ENCODE results near the gene RPS3A.

Gene RPS3A

DNA sequence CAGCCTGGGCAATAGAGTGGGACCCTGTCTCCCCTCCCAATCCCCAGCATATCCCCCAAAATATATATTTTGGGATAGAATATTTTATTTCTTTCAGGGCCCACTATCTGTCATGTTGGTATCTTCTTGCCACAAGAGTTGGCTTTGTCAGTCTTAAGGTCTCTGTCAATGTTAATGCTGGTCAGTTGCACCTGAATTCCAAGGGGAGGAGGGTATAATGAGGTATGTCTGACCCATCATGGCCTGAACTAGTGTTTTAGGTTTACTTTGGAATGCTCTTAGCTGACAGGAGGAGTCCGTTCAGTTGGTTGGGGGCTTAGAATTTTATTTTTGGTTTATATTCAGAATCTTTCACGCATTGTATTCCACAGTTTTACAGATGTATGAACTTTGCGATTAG, 6.2 kb upstream of the RPS3A start:
- no peak overlapping the region for H3K4me2 ChIP-seq
- H4K20me1 ChIP-seq, result no peaks in the 10 kb centered on the region
- peaks cover 0 to 6% (median 3%) of the 10 kb centered on the region in 10 experiments; a peak in 13 of 20 replicates for H3K4me1 ChIP-seq
- H3K36me3 ChIP-seq, result no peaks in the 10 kb centered on the region
- no peak overlapping the region for H3K4me3 ChIP-seq
- H3K9ac ChIP-seq, result no peak overlapping the region
- H3K27me3 ChIP-seq, result no peaks in the 10 kb centered on the region
- H3K27ac ChIP-seq, result no peak overlapping the region
- TF ChIP-seq Cebpa-rat (IDR thresholded peaks at IDR 0.05), result no peak
- no peaks in the 10 kb centered on the region for H3K9me3 ChIP-seq (replicated peaks in 1 of 11)

- Histone ChIP-seq H3K27ac (no peak overlapping the region), H3K4me2 (no peak overlapping the region), H3K27me3 (no peaks in the 10 kb centered on the region), H3K9ac (no peak overlapping the region), H3K36me3 (no peaks in the 10 kb centered on the region), H4K20me1 (no peaks in the 10 kb centered on the region), H3K9me3 (replicated peaks in 1 of 11) (no peaks in the 10 kb centered on the region), H3K4me3 (no peak overlapping the region), H3K4me1 (peaks cover 9 to 15% (median 12%) of the 10 kb centered on the region in 10 experiments)
- no peak for TF ChIP-seq Cebpa-rat (IDR thresholded peaks at IDR 0.05)
Measured at GRCh38 chr4:151094290-151094751, 5.1 kb upstream of the RPS3A start.

DNA sequence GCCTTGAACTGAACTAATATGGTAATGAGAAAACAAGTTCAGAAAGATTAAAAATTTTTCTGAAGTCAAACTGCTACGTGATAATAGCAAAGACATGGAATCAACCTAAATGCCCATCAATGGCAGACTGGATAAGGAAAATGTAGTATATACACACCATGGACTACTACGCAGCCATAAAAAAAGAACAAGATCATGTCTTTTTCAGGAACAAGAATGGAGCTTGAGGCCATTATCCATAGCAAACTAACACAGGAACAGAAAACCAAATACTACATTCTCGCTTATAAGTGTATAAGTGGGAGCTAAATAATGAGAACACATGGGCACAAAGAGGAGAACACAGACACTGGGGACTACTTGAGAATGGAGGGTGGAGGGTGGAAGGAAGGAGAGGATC, 4.3 kb upstream of the RPS3A start:
- Histone ChIP-seq H3K4me1 (peaks cover 9 to 15% (median 12%) of the 10 kb centered on the region in 10 experiments), H3K4me3 (no peak overlapping the region), H3K27me3 (no peaks in the 10 kb centered on the region), H3K27ac (no peak overlapping the region), H4K20me1 (peaks cover 0 to 6% (median 3%) of the 10 kb centered on the region in 11 experiments; a peak in 15 of 22 replicates), H3K9ac (no peak overlapping the region), H3K4me2 (no peak overlapping the region), H3K36me3 (peaks cover 0 to 3% (median 0%) of the 10 kb centered on the region in 11 experiments; a peak in 4 of 22 replicates), H3K9me3 (replicated peaks in 1 of 11) (no peaks in the 10 kb centered on the region; a peak in 1 of 22 replicates)
- TF ChIP-seq Cebpa-rat (IDR thresholded peaks at IDR 0.05), result no peak

DNA sequence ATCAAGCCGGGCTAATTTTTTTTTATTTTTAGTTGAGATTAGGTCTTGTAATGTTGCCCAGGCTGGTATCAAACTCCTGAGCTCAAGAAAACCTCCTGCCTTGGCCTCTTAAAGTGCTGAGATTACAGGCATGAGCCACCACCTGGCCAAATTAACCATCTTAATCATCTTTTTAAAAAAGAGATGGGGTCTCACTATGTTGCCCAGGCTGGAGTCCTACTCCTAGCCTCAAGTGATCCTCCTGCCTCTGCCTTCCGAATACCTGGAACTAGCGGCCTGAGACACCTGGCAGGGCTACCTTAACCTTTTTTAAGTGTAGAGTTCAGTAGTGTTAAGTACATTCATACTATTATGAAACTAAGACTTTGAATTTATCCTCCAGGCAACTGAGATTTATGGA, 1.7 kb upstream of the RPS3A start:
- Histone ChIP-seq H3K9ac (no peak overlapping the region), H3K27ac (no peak overlapping the region; a peak in 1 of 22 replicates), H4K20me1 (peaks cover 24 to 32% (median 29%) of the 10 kb centered on the region in 11 experiments; a peak in 21 of 22 replicates), H3K4me1 (peaks cover 24 to 35% (median 30%) of the 10 kb centered on the region in 10 experiments), H3K27me3 (no peaks in the 10 kb centered on the region), H3K4me2 (peak overlapping the region in 9 of 11 experiments; percentile 50 to 74 (median 61); a peak in 9 of 22 replicates), H3K9me3 (replicated peaks in 1 of 11) (no peaks in the 10 kb centered on the region; a peak in 1 of 22 replicates), H3K36me3 (peaks cover 22 to 29% (median 26%) of the 10 kb centered on the region in 11 experiments), H3K4me3 (no peak overlapping the region)
- no peak for TF ChIP-seq Cebpa-rat (IDR thresholded peaks at IDR 0.05)

- peaks cover 35 to 43% (median 40%) of the 10 kb centered on the region in 11 experiments for H4K20me1 ChIP-seq
Measured at GRCh38 chr4:151098979-151099228, 524 bp upstream of the RPS3A start.

GRCh38 chr4:151099976-151100417, 569 bp downstream of the RPS3A start:
- Histone ChIP-seq H4K20me1 (peaks cover 46 to 54% (median 51%) of the 10 kb centered on the region in 11 experiments), H3K27me3 (no peaks in the 10 kb centered on the region), H3K36me3 (peaks cover 45 to 52% (median 48%) of the 10 kb centered on the region in 11 experiments), H3K9ac (peak overlapping the region; percentile 94 to 100 (median 97)), H3K4me1 (peaks cover 24 to 48% (median 37%) of the 10 kb centered on the region in 10 experiments), H3K4me2 (peak overlapping the region; percentile 80 to 97 (median 94)), H3K27ac (peak overlapping the region; percentile 88 to 98 (median 96)), H3K9me3 (replicated peaks in 1 of 11) (no peaks in the 10 kb centered on the region; a peak in 1 of 22 replicates), H3K4me3 (peak overlapping the region; percentile 85 to 99 (median 90))
- TF ChIP-seq Cebpa-rat (IDR thresholded peaks at IDR 0.05), result no peak

More at GRCh38 chr4:151098979-151099228, 524 bp upstream of the RPS3A start:
- Histone ChIP-seq H3K4me3 (peak overlapping the region; percentile 85 to 99 (median 90); a peak in 19 of 20 replicates), H3K9me3 (replicated peaks in 1 of 11) (no peaks in the 10 kb centered on the region; a peak in 1 of 22 replicates), H3K36me3 (peaks cover 34 to 41% (median 37%) of the 10 kb centered on the region in 11 experiments), H3K27ac (peak overlapping the region in 9 of 11 experiments; percentile 20 to 98 (median 90); a peak in 16 of 22 replicates), H3K27me3 (no peaks in the 10 kb centered on the region), H3K4me1 (peaks cover 24 to 45% (median 36%) of the 10 kb centered on the region in 10 experiments), H3K4me2 (peak overlapping the region; percentile 50 to 75 (median 62)), H3K9ac (peak overlapping the region in 10 of 11 experiments; percentile 23 to 98 (median 95); a peak in 18 of 22 replicates)
- no peak for TF ChIP-seq Cebpa-rat (IDR thresholded peaks at IDR 0.05)

- Histone ChIP-seq H3K9me3 (replicated peaks in 1 of 11) (no peaks in the 10 kb centered on the region; a peak in 1 of 22 replicates), H3K27me3 (no peaks in the 10 kb centered on the region), H4K20me1 (peaks cover 51 to 60% (median 56%) of the 10 kb centered on the region in 11 experiments), H3K4me2 (peak overlapping the region; percentile 80 to 97 (median 94)), H3K27ac (peak overlapping the region; percentile 88 to 98 (median 96); a peak in 21 of 22 replicates), H3K9ac (peak overlapping the region; percentile 94 to 100 (median 97)), H3K36me3 (peaks cover 50 to 57% (median 53%) of the 10 kb centered on the region in 11 experiments), H3K4me1 (peaks cover 24 to 48% (median 37%) of the 10 kb centered on the region in 10 experiments), H3K4me3 (peak overlapping the region; percentile 85 to 99 (median 90))
- TF ChIP-seq Cebpa-rat (IDR thresholded peaks at IDR 0.05), result no peak
Measured at GRCh38 chr4:151100531-151100930, 1.1 kb downstream of the RPS3A start.

DNA sequence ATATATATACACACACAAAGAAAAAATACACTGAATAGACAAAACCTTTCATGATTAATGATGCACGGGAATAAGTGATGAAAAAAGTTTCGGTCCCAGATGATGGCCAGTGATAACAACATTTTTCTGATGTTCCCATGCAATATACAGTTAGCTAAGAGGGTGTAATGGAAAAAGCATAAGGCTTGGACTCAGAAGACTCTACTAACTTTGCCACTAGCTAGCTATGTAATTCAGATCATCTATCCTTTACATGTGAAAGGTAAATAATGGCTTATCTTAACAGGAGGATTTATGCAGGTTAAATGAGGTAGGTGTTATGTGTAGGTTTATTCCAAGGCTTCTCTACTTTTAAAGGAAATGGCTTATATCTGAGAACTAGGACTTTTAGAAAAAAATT, 4.3 kb downstream of the RPS3A start:
- no peaks in the 10 kb centered on the region for H3K27me3 ChIP-seq
- peak overlapping the region in 3 of 11 experiments; percentile 34 to 96 (median 40); a peak in 2 of 22 replicates for H3K9ac ChIP-seq
- TF ChIP-seq Cebpa-rat (IDR thresholded peaks at IDR 0.05), result no peak
- H3K27ac ChIP-seq, result no peak overlapping the region
- no peaks in the 10 kb centered on the region; a peak in 1 of 22 replicates for H3K9me3 ChIP-seq (replicated peaks in 1 of 11)
- peaks cover 82 to 88% (median 85%) of the 10 kb centered on the region in 11 experiments for H3K36me3 ChIP-seq
- H3K4me3 ChIP-seq, result no peak overlapping the region; a peak in 1 of 20 replicates
- peaks cover 75 to 92% (median 87%) of the 10 kb centered on the region in 11 experiments for H4K20me1 ChIP-seq
- peaks cover 17 to 37% (median 28%) of the 10 kb centered on the region in 10 experiments for H3K4me1 ChIP-seq
- H3K4me2 ChIP-seq, result peak overlapping the region in 6 of 11 experiments; percentile 22 to 96 (median 59); a peak in 5 of 22 replicates

DNA sequence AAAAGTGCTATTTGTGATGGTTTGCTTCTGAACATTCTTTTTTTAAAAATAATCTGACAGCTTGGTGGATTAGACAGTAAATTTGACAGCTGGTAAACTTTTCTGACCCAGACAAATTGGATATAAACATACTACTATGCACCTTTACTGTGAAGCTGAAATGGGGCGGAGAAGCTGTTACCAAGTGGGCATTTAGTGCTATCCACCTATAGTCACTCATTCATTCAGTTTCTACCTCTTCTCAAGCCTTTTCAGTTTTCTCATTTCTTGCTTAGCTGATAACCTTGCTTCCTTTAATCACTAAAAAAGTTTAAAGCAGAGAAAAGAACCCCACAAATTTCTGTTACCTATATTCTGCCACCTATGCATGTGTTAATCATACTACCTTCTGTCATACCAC, 5.2 kb downstream of the RPS3A start:
- Histone ChIP-seq H3K36me3 (peaks cover 82 to 97% (median 89%) of the 10 kb centered on the region in 11 experiments), H3K9ac (no peak overlapping the region), H3K27me3 (no peaks in the 10 kb centered on the region), H3K4me3 (no peak overlapping the region), H3K9me3 (replicated peaks in 1 of 11) (no peaks in the 10 kb centered on the region; a peak in 1 of 22 replicates), H3K4me2 (no peak overlapping the region), H3K27ac (no peak overlapping the region), H3K4me1 (peaks cover 13 to 33% (median 25%) of the 10 kb centered on the region in 10 experiments), H4K20me1 (peaks cover 75 to 100% (median 92%) of the 10 kb centered on the region in 11 experiments)
- TF ChIP-seq Cebpa-rat (IDR thresholded peaks at IDR 0.05), result no peak

All from BLaER1 treated with 17β-estradiol and CSF1 and Interleukin-3, amounts not matched to agents 10 nM and 100 nM (cell line).